IPS-18c (cell line): ENCODE results near the gene KLKB1.
A peak's percentile ranks its signal among the peaks of the same experiment; 100 is the strongest.
"Not testable (repeated sequence)": the region's sequence is repeated elsewhere in the genome, so short reads cannot be mapped to it uniquely, and the experiment has no call there.

Experiments
- H3K4me3 ChIP-seq: 2 replicates; pipeline ENCODE4 v1.7.0; 2013; ENCODE audit warnings: low read depth, mild to moderate bottlenecking, low read length, moderate library complexity; ENCODE audit not compliant: insufficient read depth
- H3K9me3 ChIP-seq: one replicate; pipeline ENCODE4 v1.6.1; 2013; ENCODE audit warnings: mild to moderate bottlenecking, low read length, moderate library complexity; ENCODE audit not compliant: control insufficient read depth, insufficient read depth

KLKB1 gene

DNA sequence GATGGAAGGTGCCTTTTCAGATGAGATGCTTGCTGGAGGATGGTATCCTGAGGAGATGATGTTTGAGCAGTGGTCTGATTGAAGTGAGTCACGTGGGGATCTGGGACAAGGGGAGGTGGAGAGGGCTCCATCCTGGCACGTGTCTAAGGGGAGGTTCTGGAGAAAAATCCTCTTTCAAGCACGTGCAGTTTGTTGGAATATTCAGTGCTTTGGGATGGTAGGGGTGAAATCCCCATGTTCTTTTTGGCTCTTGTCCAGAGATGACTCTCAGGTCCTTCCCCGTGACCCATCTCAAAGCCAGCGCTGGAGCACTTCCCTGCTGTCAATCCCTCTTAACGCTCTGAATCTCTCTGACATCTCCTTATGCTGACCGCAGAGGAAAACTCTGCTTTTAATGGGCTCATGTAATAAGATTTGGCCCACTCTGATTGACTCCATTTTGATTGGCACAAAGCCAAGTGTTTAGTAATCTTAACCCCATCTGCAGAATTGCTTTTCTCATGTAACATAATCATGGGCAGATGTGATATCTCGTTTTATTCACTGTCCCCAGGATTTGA is 10.8 kb upstream of the KLKB1 start:
- Histone ChIP-seq H3K4me3 (no peak overlapping the region), H3K9me3 (no peaks in the 10 kb centered on the region)

DNA sequence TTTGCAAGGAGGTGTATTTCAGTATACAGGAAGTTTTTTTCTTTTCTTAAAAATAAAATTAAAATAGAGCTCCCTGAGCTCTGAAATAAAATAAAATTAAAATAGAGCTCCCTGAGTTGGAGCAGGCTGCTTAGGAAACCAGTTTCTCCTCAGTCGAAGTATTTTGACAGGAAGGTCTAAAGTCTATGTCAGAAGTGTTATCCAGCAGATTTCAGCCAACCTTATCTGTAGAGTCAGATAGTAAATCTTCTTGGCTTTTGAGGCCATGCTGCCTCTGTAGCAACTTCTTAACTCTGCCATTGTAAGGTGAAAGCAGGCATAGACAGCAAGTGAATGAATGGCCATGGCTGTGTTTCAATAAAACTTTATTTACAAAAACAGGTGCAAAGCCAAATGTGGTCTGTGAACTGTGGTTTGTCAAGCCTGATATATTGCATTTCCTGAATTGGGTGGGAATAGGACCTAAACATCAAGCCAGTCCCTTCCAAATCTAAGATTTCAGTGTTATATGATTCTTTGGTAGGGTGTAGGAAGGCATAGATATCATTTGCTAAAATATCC is 9.5 kb upstream of the KLKB1 start:
- no peak overlapping the region for H3K4me3 ChIP-seq
- no peaks in the 10 kb centered on the region for H3K9me3 ChIP-seq

- no peak overlapping the region for H3K4me3 ChIP-seq
- peaks cover 11% of the 10 kb centered on the region for H3K9me3 ChIP-seq
Measured at GRCh38 chr4:186221624-186222023, 5.7 kb upstream of the KLKB1 start.

- Histone ChIP-seq H3K4me3 (no peak overlapping the region), H3K9me3 (peaks cover 14% of the 10 kb centered on the region)
Measured at GRCh38 chr4:186225848-186226247, 1.5 kb upstream of the KLKB1 start.

GRCh38 chr4:186226521-186227189 is 652 bp upstream of the KLKB1 start:
- no peak overlapping the region for H3K4me3 ChIP-seq
- peaks cover 14% of the 10 kb centered on the region for H3K9me3 ChIP-seq

- Histone ChIP-seq H3K9me3 (peaks cover 14% of the 10 kb centered on the region), H3K4me3 (no peak overlapping the region)
Measured at GRCh38 chr4:186227744-186228513, 622 bp downstream of the KLKB1 start.

DNA sequence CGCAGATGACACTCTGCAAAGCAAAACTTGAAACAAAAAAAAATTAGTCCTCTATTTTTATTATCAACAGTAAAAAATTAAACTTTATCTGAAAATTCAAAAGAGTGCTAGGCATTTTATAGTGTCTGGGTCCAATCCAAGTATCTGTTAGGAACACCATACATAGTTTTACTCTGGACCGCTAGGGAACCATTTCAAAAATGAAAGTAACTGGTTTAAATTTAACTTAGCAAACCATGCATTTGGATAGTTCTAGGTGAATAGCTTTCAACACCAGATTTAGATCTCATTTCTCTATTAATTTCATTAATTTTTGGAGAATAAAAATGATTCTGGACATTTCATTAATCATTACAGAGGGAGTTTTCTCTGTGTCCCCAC is 1.2 kb downstream of the KLKB1 start:
- H3K9me3 ChIP-seq, result peaks cover 14% of the 10 kb centered on the region
- no peak overlapping the region for H3K4me3 ChIP-seq

DNA sequence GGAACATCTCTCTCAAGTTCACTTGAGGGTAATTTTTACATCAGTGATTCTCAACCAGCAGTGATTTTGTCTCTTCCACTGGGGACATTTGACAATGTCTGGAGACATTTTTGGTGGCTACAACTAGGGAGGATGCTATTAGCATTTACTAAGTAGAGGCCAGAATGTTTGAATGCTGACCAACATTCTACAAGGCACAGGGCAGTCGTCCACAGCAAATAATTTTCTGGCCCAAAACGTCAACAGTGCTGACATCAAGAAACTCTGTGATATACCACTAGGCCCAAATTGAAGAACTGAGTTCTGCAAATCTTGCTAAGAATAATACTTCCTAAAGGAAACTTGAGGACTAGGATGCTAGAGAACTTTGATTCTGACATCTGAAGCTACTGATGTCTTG is 7.1 kb downstream of the KLKB1 start:
- Histone ChIP-seq H3K9me3 (no peaks in the 10 kb centered on the region), H3K4me3 (no peak overlapping the region)

- Histone ChIP-seq H3K4me3 (no peak overlapping the region), H3K9me3 (no peaks in the 10 kb centered on the region)
Measured at GRCh38 chr4:186236126-186236525, 8.8 kb downstream of the KLKB1 start.

GRCh38 chr4:186240452-186240847 is 13.1 kb downstream of the KLKB1 start:
- Histone ChIP-seq H3K9me3 (no peaks in the 10 kb centered on the region), H3K4me3 (no peak overlapping the region)

DNA sequence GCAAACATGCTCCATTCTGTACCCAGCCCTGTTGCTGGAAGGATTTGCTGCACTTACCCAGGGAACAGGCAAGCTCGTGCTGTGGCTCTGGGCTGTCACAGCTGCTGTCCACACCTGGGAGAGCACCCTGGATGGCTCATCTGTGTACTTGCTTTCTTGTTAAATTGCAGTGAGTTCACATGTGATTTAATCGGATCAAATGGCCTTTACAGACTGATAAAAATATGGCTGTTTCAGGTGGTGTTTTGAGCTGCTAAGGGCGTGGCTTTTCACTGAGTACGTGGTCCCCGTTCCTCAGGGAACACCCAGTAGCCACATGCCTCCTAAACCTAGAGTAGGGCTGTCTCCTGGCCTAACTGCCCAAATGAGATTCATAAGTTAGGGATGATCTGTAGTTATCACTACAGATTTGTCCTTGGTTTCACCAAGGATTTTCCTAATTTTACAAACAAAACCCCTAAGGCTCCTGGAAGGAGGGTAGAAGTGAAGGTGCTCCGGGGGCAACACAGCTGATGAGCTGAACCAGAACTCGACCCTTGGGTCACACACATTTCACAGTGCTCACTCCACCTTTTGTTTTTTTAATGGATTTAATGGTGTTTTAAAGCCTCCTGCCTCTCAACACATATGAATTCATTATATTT is 13.7 kb downstream of the KLKB1 start:
- Histone ChIP-seq H3K4me3 (no peak overlapping the region), H3K9me3 (no peaks in the 10 kb centered on the region)

- Histone ChIP-seq H3K9me3 (no peaks in the 10 kb centered on the region), H3K4me3 (no peak overlapping the region)
Measured at GRCh38 chr4:186241616-186242015, 14.3 kb downstream of the KLKB1 start.

GRCh38 chr4:186242031-186242430 is 14.7 kb downstream of the KLKB1 start:
- not testable (repeated sequence) for H3K4me3 ChIP-seq, H3K9me3 ChIP-seq

- H3K9me3 ChIP-seq, result no peaks in the 10 kb centered on the region
- no peak overlapping the region; the same call in 1 of the 2 replicates for H3K4me3 ChIP-seq
Measured at GRCh38 chr4:186243331-186243730, 16.0 kb downstream of the KLKB1 start.

DNA sequence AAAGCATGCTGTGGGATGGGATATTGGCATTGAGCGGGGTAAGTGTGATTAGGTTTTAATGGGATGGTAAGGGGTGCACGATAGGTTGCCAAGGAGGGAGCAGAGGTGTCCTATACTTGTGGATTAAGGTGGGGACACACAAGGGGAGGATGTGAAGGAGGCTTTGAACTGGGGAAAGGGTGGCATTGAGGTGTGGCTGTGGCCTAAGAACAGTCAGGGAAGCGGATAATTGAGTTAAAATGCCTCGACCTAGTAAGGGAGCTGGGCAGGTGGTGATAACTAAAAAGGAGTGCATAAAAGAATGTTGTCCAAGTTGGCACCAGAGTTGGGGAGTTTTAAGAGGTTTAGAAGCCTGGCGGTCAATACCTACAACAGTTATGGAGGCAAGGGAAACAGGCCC is 17.5 kb downstream of the KLKB1 start:
- Histone ChIP-seq H3K4me3 (0 out of 2 replicates have a peak overlapping the region, but pooled peaks have one; percentile 11), H3K9me3 (no peaks in the 10 kb centered on the region)

DNA sequence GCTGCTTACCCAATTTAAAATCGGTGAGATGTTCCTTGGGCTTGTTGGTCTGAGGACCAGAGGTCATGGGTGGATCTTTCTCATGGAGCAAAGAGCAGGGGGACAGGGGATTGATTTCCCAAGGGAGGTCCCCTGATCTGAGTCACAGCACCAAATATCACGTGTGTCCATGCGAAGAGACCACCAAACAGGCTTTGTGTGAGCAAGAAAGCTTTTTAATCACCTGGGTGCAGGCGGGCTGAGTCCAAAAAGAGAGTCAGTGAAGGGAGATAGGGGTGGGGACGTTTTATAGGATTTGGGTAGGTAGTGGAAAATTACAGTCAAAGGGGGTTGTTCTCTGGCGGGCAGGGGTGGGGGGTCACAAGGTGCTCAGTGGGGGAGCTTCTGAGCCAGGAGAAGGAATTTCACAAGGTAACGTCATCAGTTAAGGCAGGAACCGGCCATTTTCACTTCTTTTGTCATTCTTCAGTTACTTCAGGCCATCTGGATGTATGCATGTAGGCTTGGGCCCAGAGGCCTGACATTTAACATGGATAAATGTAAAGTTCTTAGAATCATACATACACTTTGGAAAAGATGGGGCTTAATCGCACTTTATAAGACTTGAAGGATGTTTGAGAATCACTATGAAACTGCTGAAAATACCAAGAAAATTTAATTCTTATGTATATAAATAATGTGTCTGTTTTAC is 19.9 kb downstream of the KLKB1 start:
- not testable (repeated sequence) for H3K9me3 ChIP-seq
- H3K4me3 ChIP-seq, result peak overlapping the region; percentile 38

GRCh38 chr4:186248643-186249042 is 21.3 kb downstream of the KLKB1 start:
- no peak overlapping the region for H3K4me3 ChIP-seq
- no peaks in the 10 kb centered on the region for H3K9me3 ChIP-seq
